ENCODE data around the gene TMEM151B.

Gene TMEM151B

DNA sequence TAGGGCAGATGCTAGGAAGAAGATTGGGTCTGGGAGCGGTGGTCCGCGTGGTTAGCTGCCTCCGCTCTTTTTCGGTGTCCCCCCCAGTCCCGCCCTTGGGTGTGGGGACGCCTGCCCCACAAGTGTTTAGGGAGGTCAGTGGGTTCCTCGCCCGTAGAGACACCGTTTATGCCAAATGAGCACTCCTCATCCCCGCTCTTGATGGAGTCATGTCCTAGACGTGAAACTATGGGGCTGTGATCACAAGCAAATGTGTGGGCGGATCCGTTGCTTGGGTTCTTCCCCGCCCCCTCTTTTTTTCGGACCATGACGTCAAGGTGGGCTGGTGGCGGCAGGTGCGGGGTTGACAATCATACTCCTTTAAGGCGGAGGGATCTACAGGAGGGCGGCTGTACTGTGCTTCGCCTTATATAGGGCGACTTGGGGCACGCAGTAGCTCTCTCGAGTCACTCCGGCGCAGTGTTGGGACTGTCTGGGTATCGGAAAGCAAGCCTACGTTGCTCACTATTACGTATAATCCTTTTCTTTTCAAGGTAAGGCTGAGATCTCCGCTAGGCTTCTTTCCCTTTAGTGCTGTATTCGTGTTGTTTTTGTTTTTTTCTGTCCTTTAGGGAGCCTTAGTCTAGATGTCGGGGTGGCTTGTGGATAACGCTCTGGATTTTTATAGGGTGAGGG is 23.4 kb upstream of the TMEM151B start, which contains the start of gene HSP90AB1:
Gene HSP90AB1 (plus strand): TSS at position 439 of the 675 bp plus-strand sequence. CDS start 1,529 bp downstream, outside the sequence.
- TF ChIP-seq POLR2AphosphoS5 (IDR thresholded peaks at IDR 0.05; ENCODE audit: borderline replicate concordance, low read depth, low read length) (peak; percentile 100), FOXP2 (optimal IDR thresholded peaks at IDR 0.05; ENCODE audit: control extremely low read depth, extremely low read length, insufficient read depth) (no peak), EZH2 (IDR thresholded peaks at IDR 0.05) (no peak)
- peak within 1 kb of the TSS; percentile 100 for H3K9ac ChIP-seq (ENCODE audit: insufficient read length)
- DNase-seq (ENCODE audit: low read depth, low spot score), result peak; percentile 96
- no peaks in the 10 kb centered on the region for H3K9me3 ChIP-seq (ENCODE audit: low read depth, low read length)
- H3K4me3 ChIP-seq, result peak within 1 kb of the TSS; percentile 100
- peaks cover 42% of the 10 kb centered on the region for H3K36me3 ChIP-seq (ENCODE audit: insufficient read depth, low read length)
- peak within 1 kb of the TSS; percentile 89 for H3K27ac ChIP-seq

DNA sequence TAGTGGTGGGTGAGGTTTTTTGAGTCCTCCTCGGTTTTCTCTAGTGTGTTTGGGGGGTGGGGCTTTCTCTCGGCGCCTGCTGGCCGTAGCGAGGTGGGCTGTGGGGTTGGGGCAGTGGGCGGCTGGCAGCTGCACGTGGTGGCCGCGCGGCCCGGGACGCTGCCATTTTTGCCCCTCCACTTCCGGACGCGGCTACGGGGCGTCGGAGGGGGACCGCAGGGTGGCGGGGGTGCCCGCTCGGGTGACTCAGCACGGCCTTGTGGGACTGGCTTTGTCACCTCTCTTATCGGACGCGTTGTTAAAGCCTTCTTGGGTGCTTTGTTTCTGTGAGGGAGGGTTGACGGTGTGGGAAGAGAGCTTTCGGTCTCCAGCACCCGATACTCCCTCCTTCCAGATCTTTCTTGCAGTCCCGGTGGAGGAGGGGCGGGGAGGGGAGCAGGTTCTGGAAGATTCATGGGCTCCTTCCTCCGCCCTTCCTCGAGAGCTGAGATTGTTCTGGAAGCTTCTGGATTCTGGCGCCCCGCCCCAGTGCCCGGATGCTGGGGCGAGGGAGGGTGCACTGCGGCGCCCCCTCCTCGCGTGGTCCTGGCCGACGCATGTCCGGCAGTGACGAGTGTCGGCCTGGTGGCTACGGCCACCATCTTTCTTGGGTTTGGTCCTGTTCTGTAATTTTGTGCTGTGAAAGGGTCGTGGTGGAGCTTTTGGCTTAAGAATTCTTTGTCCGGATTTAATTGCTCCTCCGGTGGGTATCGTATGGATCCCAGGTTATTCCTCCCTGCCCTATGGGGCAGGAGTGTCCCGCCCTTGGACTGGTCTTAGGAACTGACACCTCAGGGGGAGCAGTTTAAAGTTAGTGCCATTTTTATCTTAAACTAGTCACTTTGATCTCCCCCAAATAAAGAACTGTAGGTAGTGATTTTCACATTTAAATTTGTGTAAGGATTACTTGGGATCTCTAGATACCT is 22.6 kb upstream of the TMEM151B start:
- Histone ChIP-seq H3K9me3 (ENCODE audit: low read depth, low read length) (no peaks in the 10 kb centered on the region), H3K27ac (peak overlapping the region; percentile 89), H3K9ac (ENCODE audit: insufficient read length) (peak overlapping the region; percentile 100), H3K4me3 (peak overlapping the region; percentile 100), H3K36me3 (ENCODE audit: insufficient read depth, low read length) (peaks cover 50% of the 10 kb centered on the region)
- TF ChIP-seq POLR2AphosphoS5 (IDR thresholded peaks at IDR 0.05; ENCODE audit: borderline replicate concordance, low read depth, low read length), result no peak
- TF ChIP-seq FOXP2 (optimal IDR thresholded peaks at IDR 0.05; ENCODE audit: control extremely low read depth, extremely low read length, insufficient read depth), result no peak
- TF ChIP-seq EZH2 (IDR thresholded peaks at IDR 0.05), result no peak
- no peak for DNase-seq (ENCODE audit: low read depth, low spot score)

DNA sequence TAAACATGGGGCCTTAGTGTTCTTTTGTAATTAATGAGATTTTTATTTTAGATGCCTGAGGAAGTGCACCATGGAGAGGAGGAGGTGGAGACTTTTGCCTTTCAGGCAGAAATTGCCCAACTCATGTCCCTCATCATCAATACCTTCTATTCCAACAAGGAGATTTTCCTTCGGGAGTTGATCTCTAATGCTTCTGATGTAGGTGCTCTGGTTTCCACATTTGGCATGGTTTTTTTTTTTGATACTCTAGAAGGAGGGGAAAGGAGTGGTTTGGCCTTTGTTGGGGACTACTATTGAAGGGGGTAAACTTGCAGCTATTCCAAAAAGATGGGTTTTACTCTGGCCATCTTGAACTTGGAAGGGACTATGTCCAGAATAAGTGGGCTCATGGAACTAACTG is 21.7 kb upstream of the TMEM151B start:
- Histone ChIP-seq H3K9ac (ENCODE audit: insufficient read length) (peak overlapping the region; percentile 100), H3K36me3 (ENCODE audit: insufficient read depth, low read length) (peaks cover 60% of the 10 kb centered on the region), H3K4me3 (peak overlapping the region; percentile 100), H3K27ac (peak overlapping the region; percentile 89; the same call in 1 of the 2 replicates), H3K9me3 (ENCODE audit: low read depth, low read length) (no peaks in the 10 kb centered on the region)
- no peak for DNase-seq (ENCODE audit: low read depth, low spot score)
- no peak for TF ChIP-seq EZH2 (IDR thresholded peaks at IDR 0.05)
- no peak for TF ChIP-seq POLR2AphosphoS5 (IDR thresholded peaks at IDR 0.05; ENCODE audit: borderline replicate concordance, low read depth, low read length)
- no peak for TF ChIP-seq FOXP2 (optimal IDR thresholded peaks at IDR 0.05; ENCODE audit: control extremely low read depth, extremely low read length, insufficient read depth)

DNA sequence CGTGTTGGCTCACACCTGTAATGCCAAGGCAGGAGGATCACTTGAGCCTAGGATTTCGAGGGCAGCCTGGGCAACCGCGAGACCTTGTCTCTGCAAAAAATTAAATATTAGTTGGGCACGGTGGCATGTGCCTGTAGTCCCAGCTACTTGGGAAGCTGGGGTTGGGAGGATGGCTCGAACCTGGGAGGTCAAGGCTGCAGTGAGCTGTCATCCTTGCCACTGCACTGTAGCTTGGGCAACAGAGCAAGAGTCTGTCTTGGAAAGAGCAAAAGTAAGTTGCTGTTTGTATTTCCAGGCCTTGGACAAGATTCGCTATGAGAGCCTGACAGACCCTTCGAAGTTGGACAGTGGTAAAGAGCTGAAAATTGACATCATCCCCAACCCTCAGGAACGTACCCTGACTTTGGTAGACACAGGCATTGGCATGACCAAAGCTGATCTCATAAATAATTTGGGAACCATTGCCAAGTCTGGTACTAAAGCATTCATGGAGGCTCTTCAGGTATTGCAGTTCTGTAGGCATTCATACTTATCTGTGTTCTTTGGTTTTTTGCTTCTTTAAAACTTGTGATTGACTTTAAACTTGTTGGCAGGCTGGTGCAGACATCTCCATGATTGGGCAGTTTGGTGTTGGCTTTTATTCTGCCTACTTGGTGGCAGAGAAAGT is 21.0 kb upstream of the TMEM151B start:
- no peak for DNase-seq (ENCODE audit: low read depth, low spot score)
- peaks cover 66% of the 10 kb centered on the region for H3K36me3 ChIP-seq (ENCODE audit: insufficient read depth, low read length)
- H3K9me3 ChIP-seq (ENCODE audit: low read depth, low read length), result no peaks in the 10 kb centered on the region
- peak overlapping the region; percentile 89; the same call in 1 of the 2 replicates for H3K27ac ChIP-seq
- peak overlapping the region; percentile 100 for H3K4me3 ChIP-seq
- peak overlapping the region; percentile 100 for H3K9ac ChIP-seq (ENCODE audit: insufficient read length)
- TF ChIP-seq EZH2 (IDR thresholded peaks at IDR 0.05) (no peak), POLR2AphosphoS5 (IDR thresholded peaks at IDR 0.05; ENCODE audit: borderline replicate concordance, low read depth, low read length) (no peak), FOXP2 (optimal IDR thresholded peaks at IDR 0.05; ENCODE audit: control extremely low read depth, extremely low read length, insufficient read depth) (no peak)

DNA sequence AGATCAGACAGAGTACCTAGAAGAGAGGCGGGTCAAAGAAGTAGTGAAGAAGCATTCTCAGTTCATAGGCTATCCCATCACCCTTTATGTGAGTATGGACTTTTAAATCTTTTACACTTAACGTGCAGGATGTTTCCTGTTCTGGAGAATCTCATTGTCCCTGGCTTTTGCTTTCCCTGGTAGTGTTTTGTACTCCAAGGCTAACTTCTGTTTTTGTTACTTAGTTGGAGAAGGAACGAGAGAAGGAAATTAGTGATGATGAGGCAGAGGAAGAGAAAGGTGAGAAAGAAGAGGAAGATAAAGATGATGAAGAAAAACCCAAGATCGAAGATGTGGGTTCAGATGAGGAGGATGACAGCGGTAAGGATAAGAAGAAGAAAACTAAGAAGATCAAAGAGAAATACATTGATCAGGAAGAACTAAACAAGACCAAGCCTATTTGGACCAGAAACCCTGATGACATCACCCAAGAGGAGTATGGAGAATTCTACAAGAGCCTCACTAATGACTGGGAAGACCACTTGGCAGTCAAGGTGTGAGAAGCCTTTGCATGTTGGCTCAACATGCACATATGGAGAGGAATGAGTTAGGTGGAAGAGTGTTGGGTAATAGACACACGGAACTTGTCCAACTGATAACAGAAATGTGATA is 20.1 kb upstream of the TMEM151B start:
- DNase-seq (ENCODE audit: low read depth, low spot score), result no peak
- Histone ChIP-seq H3K4me3 (no peak overlapping the region), H3K9me3 (ENCODE audit: low read depth, low read length) (no peaks in the 10 kb centered on the region), H3K9ac (ENCODE audit: insufficient read length) (peak overlapping the region; percentile 100), H3K36me3 (ENCODE audit: insufficient read depth, low read length) (peaks cover 76% of the 10 kb centered on the region), H3K27ac (peak overlapping the region; percentile 89)
- TF ChIP-seq EZH2 (IDR thresholded peaks at IDR 0.05) (no peak), POLR2AphosphoS5 (IDR thresholded peaks at IDR 0.05; ENCODE audit: borderline replicate concordance, low read depth, low read length) (peak; percentile 8; the same call in 1 of the 2 replicates), FOXP2 (optimal IDR thresholded peaks at IDR 0.05; ENCODE audit: control extremely low read depth, extremely low read length, insufficient read depth) (no peak)

DNA sequence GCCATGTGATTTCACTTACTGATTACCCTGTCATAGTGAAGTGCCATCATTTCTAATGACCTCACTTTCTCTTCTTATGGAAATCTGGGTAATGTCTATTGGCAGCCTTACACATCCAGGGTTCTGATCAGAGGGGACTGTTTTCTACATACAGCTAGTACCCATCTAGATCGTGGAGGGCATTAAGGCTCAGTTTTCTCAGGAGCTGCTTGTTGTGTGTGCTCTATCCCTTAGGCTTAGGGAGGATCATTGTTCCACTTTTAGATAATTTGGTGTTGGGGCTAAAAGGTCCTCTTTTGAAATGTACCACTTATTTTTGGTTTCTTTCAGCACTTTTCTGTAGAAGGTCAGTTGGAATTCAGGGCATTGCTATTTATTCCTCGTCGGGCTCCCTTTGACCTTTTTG is 19.5 kb upstream of the TMEM151B start:
- Histone ChIP-seq H3K4me3 (no peak overlapping the region), H3K27ac (0 out of 2 replicates have a peak overlapping the region, but pooled peaks have one; percentile 26), H3K36me3 (ENCODE audit: insufficient read depth, low read length) (peaks cover 77% of the 10 kb centered on the region), H3K9me3 (ENCODE audit: low read depth, low read length) (no peaks in the 10 kb centered on the region), H3K9ac (ENCODE audit: insufficient read length) (no peak overlapping the region)
- TF ChIP-seq FOXP2 (optimal IDR thresholded peaks at IDR 0.05; ENCODE audit: control extremely low read depth, extremely low read length, insufficient read depth) (no peak), POLR2AphosphoS5 (IDR thresholded peaks at IDR 0.05; ENCODE audit: borderline replicate concordance, low read depth, low read length) (no peak; the same call in 1 of the 2 replicates), EZH2 (IDR thresholded peaks at IDR 0.05) (no peak)
- DNase-seq (ENCODE audit: low read depth, low spot score), result no peak

Data from SK-N-MC (cell line).